GM21825 (cell line): ENCODE data around the gene TCEA2.
"Not testable (repeated sequence)": the region's sequence is repeated elsewhere in the genome, so short reads cannot be mapped to it uniquely, and the experiment has no call there.

ENCODE experiments used
- ATAC-seq: cut with Tn5 transposase; IDR thresholded peaks from one replicate; pipeline ENCODE4 v1.9.1; 2021; ENCODE audit warnings: mild to moderate bottlenecking, moderate library complexity; ENCODE audit not compliant: unreplicated experiment

The TCEA2 gene

GRCh38 chr20:64076061-64076997 is 13.3 kb downstream of the TCEA2 start:
- ATAC-seq = no peak

- no peak for ATAC-seq
Observed at GRCh38 chr20:64077094-64077493, 14.1 kb downstream of the TCEA2 start.

- ATAC-seq = no peak
Observed at GRCh38 chr20:64077541-64077875, 14.5 kb downstream of the TCEA2 start.

GRCh38 chr20:64077876-64078551 is 15.0 kb downstream of the TCEA2 start:
- ATAC-seq = no peak

GRCh38 chr20:64078934-64079272 is 15.9 kb downstream of the TCEA2 start:
- ATAC-seq = no peak

- peak; percentile 34 for ATAC-seq
Observed at GRCh38 chr20:64079273-64080012, 16.4 kb downstream of the TCEA2 start, which contains the start of gene RGS19. Gene RGS19 (minus strand): TSS chr20:64079518. CDS start chr20:64076886, 2,632 bp downstream.

- no peak for ATAC-seq
Observed at GRCh38 chr20:64080013-64080812, 17.2 kb downstream of the TCEA2 start, which contains the start of gene OPRL1. Gene OPRL1 (plus strand): TSS chr20:64080082. CDS start chr20:64092721, 12,639 bp downstream.

- no peak for ATAC-seq
Observed at GRCh38 chr20:64080813-64081623, 18.0 kb downstream of the TCEA2 start.

GRCh38 chr20:64081624-64081964 is 18.6 kb downstream of the TCEA2 start:
- no peak for ATAC-seq

- ATAC-seq = no peak
Observed at GRCh38 chr20:64082126-64082731, 19.2 kb downstream of the TCEA2 start.

- no peak for ATAC-seq
Observed at GRCh38 chr20:64082820-64083377, 19.9 kb downstream of the TCEA2 start.

- no peak for ATAC-seq
Observed at GRCh38 chr20:64083378-64083803, 20.4 kb downstream of the TCEA2 start.

- ATAC-seq = no peak
Observed at GRCh38 chr20:64083804-64084684, 21.0 kb downstream of the TCEA2 start, which contains the start of gene LKAAEAR1. Gene LKAAEAR1 (minus strand): TSS chr20:64084398. CDS start chr20:64084219, 179 bp downstream.

GRCh38 chr20:64084685-64085152 is 21.7 kb downstream of the TCEA2 start:
- no peak for ATAC-seq

GRCh38 chr20:64086801-64087200 is 23.8 kb downstream of the TCEA2 start:
- no peak for ATAC-seq

- not testable (repeated sequence) for ATAC-seq
Observed at GRCh38 chr20:64087226-64087825, 24.3 kb downstream of the TCEA2 start.

- ATAC-seq = not testable (repeated sequence)
Observed at GRCh38 chr20:64088586-64088985, 25.6 kb downstream of the TCEA2 start.
